HCT116 (cell line): ENCODE data around the gene ZC3H7A. TPM values are rescaled to one million over a fixed set of nuclear protein-coding genes. Genes with fewer than 3 reads are reported as not detected.

Source experiments
- ATAC-seq: fragments of 200-7000 bp; cut with Tn5 transposase; 2 replicates; pipeline ENCODE4 v1.9.1; 2020; ENCODE audit warnings: mild to moderate bottlenecking, moderate library complexity
- BruUV-seq: library from RNA; stranded (reverse); fragments of 400-500 nt; replicated peaks from 2 replicates; lab custom pipeline; 2021; lab: Mats Ljungman, UMichigan
- CTCF ChIA-PET: fragments of 300-600 bp; sonication (Branson Sonifier 250); formaldehyde crosslinking; loops from one replicate; lab custom pipeline; 2021; ENCODE audit warnings: antibody characterized with exemption; lab: Charles Lee
- POLR2A ChIA-PET: fragments of 300-600, 350-600 bp; sonication (Branson Sonifier 250); formaldehyde crosslinking; loops from one replicate; lab custom pipeline; 2021; ENCODE audit warnings: antibody characterized with exemption; lab: Charles Lee
- RAD21 ChIA-PET, 2 experiments: fragments of 300-600 bp; sonication (Branson Sonifier 250); formaldehyde crosslinking; loops; one replicate each; lab custom pipeline; 2023; ENCODE audit warnings: low total read pairs in 2 of 2; ENCODE audit not compliant: uncharacterized antibody in 2 of 2, unreplicated experiment in 2 of 2, low non-redundant PET in 1 of 2; lab: Charles Lee
- DNase-seq: peaks from one replicate; pipeline ENCODE4 v3.0.0-alpha.2; 2010; ENCODE audit warnings: low read depth, low spot score
- H2AFZ ChIP-seq: fragments of 200-600 bp; shearing (Covaris generic), sonication (generic); 2 replicates; pipeline ENCODE4 v1.6.1; 2017; ENCODE audit warnings: low read depth, mixed run types, mixed read lengths, antibody characterized with exemption, low read length; ENCODE audit not compliant: poor library complexity, severe bottlenecking
- H3K27ac ChIP-seq: 2 replicates; pipeline ENCODE4 v1.5.1; 2012; ENCODE audit warnings: low read depth, low read length
- H3K27me3 ChIP-seq: fragments of 200-600 bp; sonication (generic); 2 replicates; pipeline ENCODE4 v1.6.1; 2016; ENCODE audit warnings: mixed run types, low read length, mixed read lengths; ENCODE audit not compliant: insufficient read depth
- H3K36me3 ChIP-seq, 2 experiments: fragments of 200-500 bp in 1 of 2; fragments of 200-600 bp in 1 of 2; sonication (Bioruptor generic) in 1 of 2; sonication (generic) in 1 of 2; 2 replicates each; pipeline versions ENCODE4 v1.5.1 to v1.6.1; 2014 to 2016; ENCODE audit warnings: low read length in 2 of 2, inconsistent platforms in 1 of 2, mixed read lengths in 1 of 2, mixed run types in 1 of 2; ENCODE audit not compliant: insufficient read depth in 2 of 2, control insufficient read depth in 1 of 2
- H3K4me1 ChIP-seq, 2 experiments: fragments of 200-600 bp in 1 of 2; sonication (generic) in 1 of 2; 2 replicates each; pipeline versions ENCODE4 v1.5.1 to v1.6.1; 2012 to 2017; ENCODE audit warnings: low read length in 2 of 2, inconsistent platforms in 1 of 2, mild to moderate bottlenecking in 1 of 2, mixed read lengths in 1 of 2, mixed run types in 1 of 2, moderate library complexity in 1 of 2; ENCODE audit not compliant: insufficient read depth in 2 of 2, control insufficient read depth in 1 of 2
- H3K4me2 ChIP-seq: fragments of 200-600 bp; sonication (generic); 2 replicates; pipeline ENCODE4 v1.6.1; 2017; ENCODE audit warnings: mixed run types, low read length, mixed read lengths
- H3K4me3 ChIP-seq, 2 experiments: fragments of 200-600 bp in 1 of 2; sonication (generic) in 1 of 2; replicated peaks in 1 of 2; 2 replicates each; pipeline ENCODE4 v1.5.1; 2011 to 2016; ENCODE audit warnings: low read length in 2 of 2, control low read depth in 1 of 2, low read depth in 1 of 2, mild to moderate bottlenecking in 1 of 2, mixed read lengths in 1 of 2, mixed run types in 1 of 2
- H3K79me2 ChIP-seq: fragments of 200-600 bp; sonication (generic); 2 replicates; pipeline ENCODE4 v1.6.1; 2017; ENCODE audit warnings: mild to moderate bottlenecking, mixed run types, low read length, moderate library complexity, mixed read lengths; ENCODE audit not compliant: insufficient read depth
- H3K9ac ChIP-seq: fragments of 200-600 bp; sonication (generic); 2 replicates; pipeline ENCODE4 v1.6.1; 2016; ENCODE audit warnings: low read length, mixed read lengths
- H3K9me2 ChIP-seq: fragments of 200-600 bp; sonication (generic), shearing (Covaris generic); 2 replicates; pipeline ENCODE4 v1.6.1; 2017; ENCODE audit warnings: mixed run types, mild to moderate bottlenecking, moderate library complexity; ENCODE audit not compliant: insufficient read depth
- H3K9me3 ChIP-seq, 2 experiments: fragments of 200-500 bp in 1 of 2; fragments of 200-600 bp in 1 of 2; sonication (Bioruptor generic) in 1 of 2; sonication (generic) in 1 of 2; 2 replicates each; pipeline ENCODE4 v1.6.1; 2014 to 2017; ENCODE audit warnings: low read length in 2 of 2, mixed read lengths in 2 of 2, inconsistent platforms in 1 of 2, low read depth in 1 of 2, mild to moderate bottlenecking in 1 of 2, mixed run types in 1 of 2, moderate library complexity in 1 of 2; ENCODE audit not compliant: control insufficient read depth in 1 of 2, insufficient read depth in 1 of 2
- H4K20me1 ChIP-seq: fragments of 200-600 bp; sonication (generic), shearing (Covaris generic); 2 replicates; pipeline ENCODE4 v1.6.1; 2017; ENCODE audit warnings: mixed run types, mild to moderate bottlenecking, moderate library complexity; ENCODE audit not compliant: insufficient read depth
- CBX3 ChIP-seq: IDR thresholded peaks from 2 replicates; pipeline ENCODE4 v1.6.1; 2012; ENCODE audit warnings: low read depth
- CEBPB ChIP-seq: IDR thresholded peaks from 2 replicates; pipeline ENCODE4 v1.6.1; 2012; ENCODE audit warnings: low read depth
- ELF1 ChIP-seq: IDR thresholded peaks from 2 replicates; pipeline ENCODE4 v1.6.1; 2012; ENCODE audit warnings: low read depth, borderline replicate concordance
- EZH2phosphoT487 ChIP-seq: fragments of 200-600 bp; IDR thresholded peaks from 2 replicates; pipeline ENCODE4 v1.6.1; 2018; ENCODE audit warnings: antibody characterized with exemption, borderline replicate concordance
- JUND ChIP-seq: IDR thresholded peaks from 2 replicates; pipeline ENCODE4 v1.6.1; 2012
- POLR2A ChIP-seq: IDR thresholded peaks from 2 replicates; pipeline ENCODE4 v1.7.0; 2011; ENCODE audit warnings: borderline replicate concordance; ENCODE audit not compliant: insufficient read depth, insufficient read length; ENCODE audit errors: extremely low read depth
- POLR2AphosphoS5 ChIP-seq: IDR thresholded peaks from 2 replicates; pipeline ENCODE4 v1.6.1; 2011; ENCODE audit warnings: mild to moderate bottlenecking, low read depth, low read length, moderate library complexity
- RAD21 ChIP-seq: IDR thresholded peaks from 2 replicates; pipeline ENCODE4 v1.6.1; 2012; ENCODE audit warnings: low read depth, mild to moderate bottlenecking
- SIN3A ChIP-seq: IDR thresholded peaks from 2 replicates; pipeline ENCODE4 v1.6.1; 2012; ENCODE audit warnings: low read depth
- SP1 ChIP-seq: IDR thresholded peaks from 2 replicates; pipeline ENCODE4 v1.6.1; 2012; ENCODE audit warnings: low read depth
- SRF ChIP-seq: IDR thresholded peaks from 2 replicates; pipeline ENCODE4 v1.6.1; 2012; ENCODE audit warnings: low read depth
- YY1 ChIP-seq: IDR thresholded peaks from 2 replicates; pipeline ENCODE4 v1.6.1; 2011; ENCODE audit warnings: low read length, low read depth, moderate library complexity, mild to moderate bottlenecking; ENCODE audit not compliant: insufficient replicate concordance; ENCODE audit errors: extremely low read depth
- ZBTB33 ChIP-seq: IDR thresholded peaks from 2 replicates; pipeline ENCODE4 v1.6.1; 2011; ENCODE audit warnings: mild to moderate bottlenecking, low read length, moderate library complexity; ENCODE audit not compliant: insufficient replicate concordance; ENCODE audit errors: extremely low read depth
- ZFX ChIP-seq: fragments of 450-650 bp; IDR thresholded peaks from 2 replicates; pipeline ENCODE4 v1.6.1; 2017
- intact Hi-C: fragments of 100-400 bp; cut with micrococcal nuclease; formaldehyde crosslinking; loops from 2 replicates; pipeline ENCODE4 v1.10.0; 2022
- total RNA-seq: library from RNA; stranded (reverse); gene quantifications from one replicate; pipeline ENCODE4 v1.2.1, GENCODE V29; 2021; ENCODE audit not compliant: unreplicated experiment
- TF ChIP-seq, protein P1 (sequence below): IDR thresholded peaks from 2 replicates; pipeline ENCODE4 v1.6.1; 2012
- TF ChIP-seq, protein P2 (sequence below): IDR thresholded peaks from 2 replicates; pipeline ENCODE4 v1.6.1; 2012; ENCODE audit warnings: low read depth

ZC3H7A gene
- total RNA-seq, 1 experiment from 2014 or later = 33.4 TPM

DNA sequence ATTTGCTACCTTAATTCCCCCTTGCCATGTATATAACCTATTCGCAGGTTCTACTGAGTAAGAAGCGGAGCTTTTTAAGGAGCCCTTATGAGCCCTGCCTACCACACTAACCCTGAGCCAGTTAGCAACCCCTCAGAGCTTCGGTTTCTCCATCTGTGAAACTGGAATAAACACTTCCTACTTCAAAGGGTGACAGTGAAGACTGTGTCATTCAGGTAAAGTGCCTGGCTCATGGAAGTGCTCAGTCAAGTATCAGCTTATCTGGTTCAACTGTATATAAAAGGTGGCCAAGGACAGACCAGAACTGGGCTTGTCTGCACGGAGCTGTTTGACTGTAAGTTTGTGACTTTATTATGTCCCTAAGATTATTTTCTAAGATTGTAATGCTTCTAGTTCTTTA, 85.4 kb downstream of the ZC3H7A start:
- intact Hi-C loops = loop anchor here (10.0 kb wide), 1 partner anchor 747 kb away; no protein-coding TSS in a partner anchor
- no TSS peak for BruUV-seq
- CTCF ChIA-PET = interaction anchor here (0.6 to 0.7 kb wide), 2 partner anchors 12 to 356 kb away, joined by 3 read pairs; no protein-coding TSS in a partner anchor

More for the DNA sequence above, 85.4 kb downstream of the ZC3H7A start:
- H3K4me2 ChIP-seq = no peak overlapping the region
- H3K27ac ChIP-seq = no peak overlapping the region
- DNase-seq (no peak), ATAC-seq (no peak)
- no peaks in the 10 kb centered on the region for H3K9me3 ChIP-seq
- H4K20me1 ChIP-seq = no peaks in the 10 kb centered on the region
- no peaks in the 10 kb centered on the region for H3K27me3 ChIP-seq
- ChIA-PET RAD21 (no interaction called here), POLR2A (no interaction called here)
- H2AFZ ChIP-seq = no peak overlapping the region
- H3K4me3 ChIP-seq = no peak overlapping the region
- no peaks in the 10 kb centered on the region for H3K4me1 ChIP-seq
- H3K79me2 ChIP-seq = peaks cover 6% of the 10 kb centered on the region
- no peak overlapping the region for H3K9ac ChIP-seq
- H3K36me3 ChIP-seq = peaks cover 0 to 2% of the 10 kb centered on the region in 2 experiments; a peak in 1 of 4 replicates
- no peaks in the 10 kb centered on the region for H3K9me2 ChIP-seq
- TF ChIP-seq ZBTB33 (no peak), POLR2A (no peak), EZH2phosphoT487 (no peak), SIN3A (no peak), YY1 (no peak), CBX3 (no peak), CEBPB (no peak), POLR2AphosphoS5 (no peak), SRF (no peak), ELF1 (no peak), ZFX (no peak), SP1 (no peak), JUND (no peak), RAD21 (no peak)
- TF ChIP-seq, protein P1, sequence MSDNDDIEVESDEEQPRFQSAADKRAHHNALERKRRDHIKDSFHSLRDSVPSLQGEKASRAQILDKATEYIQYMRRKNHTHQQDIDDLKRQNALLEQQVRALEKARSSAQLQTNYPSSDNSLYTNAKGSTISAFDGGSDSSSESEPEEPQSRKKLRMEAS = no peak
- TF ChIP-seq, protein P2, sequence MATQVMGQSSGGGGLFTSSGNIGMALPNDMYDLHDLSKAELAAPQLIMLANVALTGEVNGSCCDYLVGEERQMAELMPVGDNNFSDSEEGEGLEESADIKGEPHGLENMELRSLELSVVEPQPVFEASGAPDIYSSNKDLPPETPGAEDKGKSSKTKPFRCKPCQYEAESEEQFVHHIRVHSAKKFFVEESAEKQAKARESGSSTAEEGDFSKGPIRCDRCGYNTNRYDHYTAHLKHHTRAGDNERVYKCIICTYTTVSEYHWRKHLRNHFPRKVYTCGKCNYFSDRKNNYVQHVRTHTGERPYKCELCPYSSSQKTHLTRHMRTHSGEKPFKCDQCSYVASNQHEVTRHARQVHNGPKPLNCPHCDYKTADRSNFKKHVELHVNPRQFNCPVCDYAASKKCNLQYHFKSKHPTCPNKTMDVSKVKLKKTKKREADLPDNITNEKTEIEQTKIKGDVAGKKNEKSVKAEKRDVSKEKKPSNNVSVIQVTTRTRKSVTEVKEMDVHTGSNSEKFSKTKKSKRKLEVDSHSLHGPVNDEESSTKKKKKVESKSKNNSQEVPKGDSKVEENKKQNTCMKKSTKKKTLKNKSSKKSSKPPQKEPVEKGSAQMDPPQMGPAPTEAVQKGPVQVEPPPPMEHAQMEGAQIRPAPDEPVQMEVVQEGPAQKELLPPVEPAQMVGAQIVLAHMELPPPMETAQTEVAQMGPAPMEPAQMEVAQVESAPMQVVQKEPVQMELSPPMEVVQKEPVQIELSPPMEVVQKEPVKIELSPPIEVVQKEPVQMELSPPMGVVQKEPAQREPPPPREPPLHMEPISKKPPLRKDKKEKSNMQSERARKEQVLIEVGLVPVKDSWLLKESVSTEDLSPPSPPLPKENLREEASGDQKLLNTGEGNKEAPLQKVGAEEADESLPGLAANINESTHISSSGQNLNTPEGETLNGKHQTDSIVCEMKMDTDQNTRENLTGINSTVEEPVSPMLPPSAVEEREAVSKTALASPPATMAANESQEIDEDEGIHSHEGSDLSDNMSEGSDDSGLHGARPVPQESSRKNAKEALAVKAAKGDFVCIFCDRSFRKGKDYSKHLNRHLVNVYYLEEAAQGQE = no peak
